ENCODE measurements around the gene COL23A1.

DNA sequence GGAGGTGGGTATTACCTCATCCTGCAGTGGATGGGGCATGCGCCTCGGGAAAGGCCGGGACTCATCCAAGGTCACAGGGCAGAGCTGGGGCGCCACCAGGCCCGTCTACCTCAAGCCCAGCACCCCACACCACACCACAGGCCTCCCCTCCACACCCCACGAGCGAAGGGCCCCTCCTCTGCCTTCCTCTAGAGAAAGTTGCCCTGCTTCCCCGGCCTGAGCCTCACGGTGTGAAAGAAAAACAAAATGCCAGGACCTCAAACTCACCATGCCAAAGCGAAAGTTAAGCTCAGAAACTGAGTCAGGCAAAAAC, 161.1 kb downstream of the COL23A1 start:
- no peak for TF ChIP-seq POLR2A (IDR thresholded peaks at IDR 0.05; ENCODE audit: low read length)
- no peak for TF ChIP-seq GATA1 (IDR thresholded peaks at IDR 0.05; ENCODE audit: low read depth, low read length)
